Measurements from ENCODE around the gene PROM2.

The PROM2 gene

DNA sequence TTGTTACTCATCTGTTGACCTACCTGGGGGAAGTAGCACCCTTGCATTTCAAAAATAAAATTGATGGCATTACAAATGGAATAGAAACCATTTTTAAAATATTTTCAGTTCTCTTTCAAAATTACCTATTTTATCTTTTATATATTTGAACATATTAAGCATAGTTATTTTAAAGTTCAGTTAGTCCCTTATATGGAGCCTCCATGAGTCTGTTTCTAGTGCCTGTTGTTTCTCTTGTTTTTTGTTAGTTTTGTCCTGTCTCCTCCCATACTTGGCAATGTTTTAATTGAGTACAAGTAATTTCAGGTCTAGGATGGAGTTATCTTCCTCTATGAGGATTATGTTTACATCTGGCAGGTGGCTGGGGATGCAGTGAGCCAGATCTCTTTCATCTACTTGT, 17.0 kb downstream of the PROM2 start:
- ATAC-seq (no peak), DNase-seq (ENCODE audit: low spot score in 2 of 2) (no peak)
- Mint-ChIP-seq H3K27ac (no peak overlapping the region), H3K4me3 (no peak overlapping the region), H3K4me1 (no peaks in the 10 kb centered on the region), H3K9me3 (peaks cover 6% of the 10 kb centered on the region), H3K36me3 (no peaks in the 10 kb centered on the region)

DNA sequence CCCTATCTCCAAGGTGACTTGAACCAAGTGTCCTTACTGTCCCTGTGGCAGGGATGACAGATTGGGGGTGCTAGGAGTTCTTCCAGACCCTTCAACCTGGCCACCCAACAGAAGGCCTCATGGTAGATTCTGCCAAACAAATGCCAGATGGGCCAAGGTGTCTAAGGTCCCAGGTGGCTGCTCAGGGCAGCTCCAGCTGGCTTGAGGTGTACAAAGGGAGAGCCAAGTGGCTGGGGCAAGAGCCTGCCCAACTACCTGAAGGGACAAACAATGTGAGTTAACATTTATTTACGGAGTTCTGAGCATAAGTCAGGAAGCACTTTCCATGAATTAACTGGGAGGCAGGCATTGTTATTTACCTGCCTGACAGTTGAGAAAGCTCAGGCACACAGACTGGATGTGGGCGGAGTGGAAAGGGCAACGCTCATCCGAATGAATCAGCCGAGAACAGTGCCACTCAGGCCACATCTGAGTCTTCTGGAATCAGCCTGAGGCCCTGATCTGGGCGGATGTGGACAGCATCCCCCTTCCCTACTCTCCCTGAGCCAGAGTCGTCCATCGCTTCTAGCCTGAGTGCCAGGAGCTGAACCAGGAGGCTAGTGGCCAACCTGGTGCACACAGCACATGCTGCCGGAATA, 18.5 kb downstream of the PROM2 start:
- Mint-ChIP-seq H3K4me1 (no peaks in the 10 kb centered on the region), H3K36me3 (no peaks in the 10 kb centered on the region), H3K27ac (no peak overlapping the region), H3K9me3 (peaks cover 6% of the 10 kb centered on the region), H3K4me3 (no peak overlapping the region)
- no peak for ATAC-seq
- no peak for DNase-seq (ENCODE audit: low spot score in 2 of 2)

DNA sequence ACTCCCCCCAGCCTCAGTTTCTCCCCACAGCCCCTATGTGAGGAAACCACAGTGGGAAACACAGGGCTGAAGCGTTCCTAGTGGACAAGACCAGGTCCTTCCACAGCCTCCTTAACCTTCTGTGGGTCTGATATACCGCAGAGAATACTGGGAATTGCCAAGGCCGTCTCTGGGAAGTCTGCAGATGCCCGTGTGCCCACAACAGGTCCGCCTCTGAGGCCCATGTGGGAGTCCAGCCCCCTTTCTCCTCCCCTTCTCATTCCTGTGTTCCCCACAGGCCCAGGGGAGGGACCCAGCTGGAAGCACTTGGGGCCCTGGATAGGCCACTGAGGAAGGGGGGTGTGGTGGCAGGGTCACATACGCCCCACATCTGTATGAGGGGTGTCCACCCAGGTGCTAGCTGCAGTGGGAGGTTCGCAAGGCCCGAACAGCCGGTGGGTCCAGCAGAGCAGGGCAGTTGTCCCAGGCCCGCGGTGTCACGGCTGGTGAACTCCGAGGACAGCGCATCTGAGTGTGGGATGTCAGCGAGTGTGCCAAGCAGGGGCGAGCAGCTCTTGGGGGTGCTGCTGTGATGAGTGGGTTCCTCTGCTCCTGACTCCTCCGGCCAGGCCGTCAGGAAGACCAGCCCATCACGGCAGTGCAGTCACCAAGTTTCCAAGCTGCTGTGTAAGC, 20.5 kb downstream of the PROM2 start:
- ATAC-seq (no peak), DNase-seq (ENCODE audit: low spot score in 2 of 2) (no peak)
- Mint-ChIP-seq H3K9me3 (peaks cover 6% of the 10 kb centered on the region), H3K4me1 (no peaks in the 10 kb centered on the region), H3K27ac (no peak overlapping the region), H3K4me3 (no peak overlapping the region), H3K36me3 (no peaks in the 10 kb centered on the region)

DNA sequence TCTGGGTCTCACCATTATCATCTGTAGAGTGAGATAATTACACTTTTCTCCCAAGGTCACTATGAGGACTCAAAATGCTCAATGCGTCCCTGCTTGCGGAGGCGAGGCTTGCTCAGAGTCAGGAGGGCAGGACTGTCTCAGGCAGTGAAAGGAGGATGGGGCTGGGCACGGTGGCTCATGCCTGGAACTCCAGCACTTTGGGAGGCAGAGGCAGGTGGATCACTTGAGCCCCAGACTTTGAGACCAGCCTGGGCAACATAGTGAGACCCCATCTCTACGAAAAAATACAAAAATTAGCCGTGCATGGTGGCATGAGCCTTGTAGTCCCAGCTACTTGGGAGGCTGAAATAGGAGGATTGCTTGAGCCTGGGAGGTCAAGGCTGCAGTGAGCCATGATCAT, 21.1 kb downstream of the PROM2 start:
- Mint-ChIP-seq H3K27ac (no peak overlapping the region), H3K36me3 (no peaks in the 10 kb centered on the region), H3K9me3 (peaks cover 3% of the 10 kb centered on the region), H3K4me3 (no peak overlapping the region), H3K4me1 (no peaks in the 10 kb centered on the region)
- no peak for ATAC-seq
- no peak for DNase-seq (ENCODE audit: low spot score in 2 of 2)

DNA sequence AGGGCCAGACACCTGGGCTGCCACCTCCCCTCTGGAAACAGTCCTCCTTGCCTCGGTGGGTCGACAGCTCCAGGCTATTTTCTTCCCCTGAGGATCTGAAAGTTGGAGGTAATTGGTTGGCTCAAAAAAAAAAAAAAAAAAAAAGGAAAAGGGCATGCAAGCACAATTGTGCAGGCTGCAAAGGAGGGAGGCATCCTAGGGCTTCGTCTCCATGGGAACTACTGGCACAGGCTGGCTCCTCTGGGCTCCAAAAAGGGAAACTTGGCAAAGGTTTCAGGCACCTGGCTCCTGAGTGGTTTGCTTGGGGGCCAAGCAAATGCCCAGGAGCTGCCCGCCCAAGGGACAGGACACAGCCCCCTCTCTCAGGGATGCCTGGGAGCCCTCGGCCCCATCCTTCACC, 21.8 kb downstream of the PROM2 start:
- no peak overlapping the region for H3K4me3 Mint-ChIP-seq
- no peak for DNase-seq (ENCODE audit: low spot score in 2 of 2)
- H3K36me3 Mint-ChIP-seq, result no peaks in the 10 kb centered on the region
- H3K27ac Mint-ChIP-seq, result no peak overlapping the region
- no peak for ATAC-seq
- H3K4me1 Mint-ChIP-seq, result no peaks in the 10 kb centered on the region
- H3K9me3 Mint-ChIP-seq, result no peaks in the 10 kb centered on the region

DNA sequence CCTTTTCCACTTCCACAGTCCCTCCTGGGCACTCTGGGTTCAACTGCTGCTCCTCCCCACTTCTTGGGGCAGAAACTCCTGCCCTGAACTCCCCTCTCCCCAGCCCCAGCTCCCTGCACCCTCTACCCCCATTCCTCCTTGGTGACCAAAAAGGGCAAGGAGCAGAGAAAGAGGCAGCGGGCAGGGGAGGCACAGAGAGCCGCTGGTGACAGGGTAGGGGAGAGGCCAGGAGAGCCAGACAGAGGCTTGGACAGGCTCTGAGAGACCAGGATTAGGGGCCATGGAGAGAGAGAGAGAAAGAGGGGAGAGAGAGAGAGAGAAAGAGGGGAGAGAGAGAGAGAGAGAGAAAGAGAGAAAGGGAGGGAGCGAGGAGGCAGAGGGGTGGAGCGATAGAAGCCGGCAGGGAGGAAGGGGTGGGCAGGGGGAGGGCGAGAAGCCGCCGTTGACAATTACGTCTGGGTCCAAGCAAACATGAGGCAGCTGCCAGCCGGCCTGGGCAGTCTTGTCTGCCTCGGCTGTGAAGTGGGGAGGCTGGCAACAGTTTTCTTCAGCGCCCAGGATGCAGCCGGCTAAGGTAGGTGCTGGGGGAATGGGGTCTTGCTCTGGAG, 22.7 kb downstream of the PROM2 start, which contains the start of gene KCNIP3:
Gene KCNIP3 (plus strand): TSS at position 468 of the 608 bp plus-strand sequence. CDS start 92 bp downstream, at position 560.
- Mint-ChIP-seq H3K9me3 (no peaks in the 10 kb centered on the region), H3K4me3 (no peak within 1 kb of the TSS), H3K27ac (no peak within 1 kb of the TSS), H3K36me3 (no peaks in the 10 kb centered on the region), H3K4me1 (no peaks in the 10 kb centered on the region)
- DNase-seq (ENCODE audit: low spot score in 2 of 2), result no peak
- no peak for ATAC-seq

DNA sequence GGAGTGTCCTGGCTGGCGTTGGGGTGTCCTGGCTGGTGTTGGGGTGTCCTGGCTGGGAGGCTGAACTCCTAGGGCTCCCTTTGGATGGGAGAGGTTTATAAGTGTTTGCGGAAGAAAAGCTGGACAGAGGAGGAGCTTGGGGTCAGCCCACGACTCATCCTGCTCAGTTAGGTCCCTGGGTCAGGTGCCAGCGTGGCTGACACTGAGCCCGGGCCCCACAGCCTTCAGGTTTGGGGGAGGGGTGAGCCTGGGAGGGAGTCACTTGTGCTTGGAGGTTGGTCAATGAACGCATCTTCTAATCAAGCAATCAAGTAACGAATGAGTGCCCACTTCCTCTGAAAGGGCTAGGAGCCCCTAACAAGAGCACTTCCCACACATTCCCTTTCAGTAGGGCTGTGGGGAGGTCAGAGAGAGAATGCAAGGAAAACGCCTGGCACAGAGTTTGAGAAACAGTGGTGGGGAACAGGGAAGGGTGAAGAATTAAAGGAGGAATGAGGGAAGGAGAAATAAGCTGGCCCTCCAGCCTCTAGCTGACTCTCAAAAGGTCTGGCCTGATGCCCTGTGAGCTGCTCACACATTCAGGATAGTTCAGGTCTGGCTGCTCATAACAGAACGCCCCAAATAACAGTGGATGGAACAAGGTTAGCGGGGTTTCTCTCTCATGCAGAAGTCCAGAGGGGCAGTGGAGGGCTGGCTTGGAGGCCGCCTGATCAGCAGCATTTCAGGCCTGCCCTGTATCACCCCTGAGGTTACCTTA, 23.6 kb downstream of the PROM2 start:
- ATAC-seq (no peak), DNase-seq (ENCODE audit: low spot score in 2 of 2) (no peak)
- no peak overlapping the region for H3K4me3 Mint-ChIP-seq
- H3K9me3 Mint-ChIP-seq, result no peaks in the 10 kb centered on the region
- no peaks in the 10 kb centered on the region for H3K36me3 Mint-ChIP-seq
- no peak overlapping the region for H3K27ac Mint-ChIP-seq
- H3K4me1 Mint-ChIP-seq, result no peaks in the 10 kb centered on the region

DNA sequence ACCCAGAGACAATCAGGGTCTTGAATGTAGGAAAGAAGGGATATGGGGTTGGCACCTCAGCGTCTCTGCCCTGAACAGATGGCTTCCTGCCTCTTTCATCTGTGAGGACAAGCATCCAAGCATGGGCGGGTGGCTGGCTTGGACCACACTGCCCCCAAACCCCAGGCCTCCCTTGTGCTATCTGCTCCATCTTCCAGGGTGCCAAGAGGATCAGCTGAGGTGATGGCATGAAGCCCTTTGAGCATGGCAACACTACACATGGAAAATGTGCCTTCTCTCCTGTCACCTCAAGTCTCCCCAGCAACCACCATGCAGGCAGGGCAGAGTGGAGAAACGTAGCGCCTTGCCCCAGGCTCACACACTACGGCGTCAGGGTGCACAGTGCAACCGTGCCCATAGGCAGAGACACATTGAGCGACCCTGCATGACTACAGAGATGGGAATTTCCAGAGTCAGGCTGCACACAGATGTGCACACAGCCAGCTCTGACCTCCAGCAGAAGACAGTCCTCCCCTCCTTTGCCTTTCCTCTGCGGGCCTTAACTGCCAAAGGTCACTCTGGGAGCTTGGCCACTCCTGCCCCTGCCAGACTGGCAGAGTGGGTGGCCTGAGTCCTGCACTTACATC, 24.4 kb downstream of the PROM2 start:
- Mint-ChIP-seq H3K36me3 (no peaks in the 10 kb centered on the region), H3K4me1 (no peaks in the 10 kb centered on the region), H3K4me3 (no peak overlapping the region), H3K9me3 (no peaks in the 10 kb centered on the region), H3K27ac (no peak overlapping the region)
- no peak for ATAC-seq
- DNase-seq (ENCODE audit: low spot score in 2 of 2), result no peak

DNA sequence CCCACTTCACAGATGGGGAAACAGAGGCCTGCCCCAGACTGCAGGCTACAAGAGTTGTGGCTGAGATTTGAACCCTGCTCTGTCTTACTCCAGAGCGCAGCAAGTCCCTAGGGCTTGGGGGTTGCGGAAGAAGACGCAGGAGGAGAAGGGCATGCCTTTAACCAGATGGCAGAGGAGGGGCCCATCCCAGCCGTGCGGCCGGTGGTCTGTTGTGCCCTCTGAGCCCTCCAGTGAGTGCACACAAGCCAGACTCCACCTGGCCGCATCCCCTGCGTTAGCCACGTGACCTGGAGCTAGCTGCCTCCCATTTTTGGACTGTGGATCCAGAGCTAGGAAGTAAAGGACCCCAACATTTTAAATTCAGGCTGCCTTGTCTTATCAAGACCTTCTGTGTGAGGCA, 25.7 kb downstream of the PROM2 start:
- Mint-ChIP-seq H3K4me1 (no peaks in the 10 kb centered on the region), H3K36me3 (no peaks in the 10 kb centered on the region), H3K4me3 (no peak overlapping the region), H3K9me3 (no peaks in the 10 kb centered on the region), H3K27ac (no peak overlapping the region)
- no peak for ATAC-seq
- no peak for DNase-seq (ENCODE audit: low spot score in 2 of 2)

DNA sequence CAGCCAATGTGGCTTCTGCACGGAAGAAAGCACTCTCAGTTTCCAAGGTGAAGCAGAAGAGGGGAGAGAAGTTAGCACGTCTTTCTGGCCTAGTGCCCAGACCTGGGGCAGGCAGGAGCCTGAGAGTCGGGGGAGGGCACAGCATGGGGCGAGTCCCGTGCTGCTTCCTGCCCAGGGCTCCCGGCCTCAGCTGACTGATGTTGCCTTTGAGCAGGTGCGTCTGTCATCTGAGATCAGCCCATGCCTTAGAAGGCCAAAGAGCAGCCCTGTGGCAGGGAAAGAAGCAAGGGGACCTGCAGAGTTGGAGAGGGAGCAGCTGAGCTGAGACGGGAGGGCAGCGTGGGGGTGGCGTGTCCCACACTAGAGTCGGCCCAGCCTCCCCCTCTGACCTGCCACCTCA, 26.2 kb downstream of the PROM2 start:
- Mint-ChIP-seq H3K9me3 (no peaks in the 10 kb centered on the region), H3K4me1 (no peaks in the 10 kb centered on the region), H3K36me3 (no peaks in the 10 kb centered on the region), H3K4me3 (no peak overlapping the region), H3K27ac (no peak overlapping the region)
- DNase-seq (ENCODE audit: low spot score in 2 of 2), result no peak
- ATAC-seq, result no peak

DNA sequence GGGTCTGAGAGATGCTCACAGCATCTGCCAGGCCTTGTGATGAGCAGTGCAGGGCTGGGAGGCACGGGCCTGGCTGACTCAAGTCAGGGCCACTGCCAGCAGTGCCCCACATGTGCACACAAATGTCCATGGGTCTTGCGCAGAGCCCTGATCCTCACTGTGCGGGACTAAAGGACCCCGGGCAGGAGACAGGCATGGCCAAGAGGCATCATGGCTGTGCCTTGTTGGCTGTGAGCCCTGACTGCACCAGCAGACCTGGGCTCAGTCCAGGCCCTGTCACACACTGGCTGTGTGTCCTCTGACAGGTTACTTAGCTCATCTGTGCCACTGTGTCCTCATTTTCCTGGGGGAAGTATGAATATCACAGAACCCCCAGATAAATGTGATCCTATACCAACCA, 26.9 kb downstream of the PROM2 start:
- Mint-ChIP-seq H3K27ac (no peak overlapping the region), H3K4me1 (no peaks in the 10 kb centered on the region), H3K36me3 (no peaks in the 10 kb centered on the region), H3K4me3 (no peak overlapping the region), H3K9me3 (no peaks in the 10 kb centered on the region)
- ATAC-seq (no peak), DNase-seq (ENCODE audit: low spot score in 2 of 2) (no peak)

DNA sequence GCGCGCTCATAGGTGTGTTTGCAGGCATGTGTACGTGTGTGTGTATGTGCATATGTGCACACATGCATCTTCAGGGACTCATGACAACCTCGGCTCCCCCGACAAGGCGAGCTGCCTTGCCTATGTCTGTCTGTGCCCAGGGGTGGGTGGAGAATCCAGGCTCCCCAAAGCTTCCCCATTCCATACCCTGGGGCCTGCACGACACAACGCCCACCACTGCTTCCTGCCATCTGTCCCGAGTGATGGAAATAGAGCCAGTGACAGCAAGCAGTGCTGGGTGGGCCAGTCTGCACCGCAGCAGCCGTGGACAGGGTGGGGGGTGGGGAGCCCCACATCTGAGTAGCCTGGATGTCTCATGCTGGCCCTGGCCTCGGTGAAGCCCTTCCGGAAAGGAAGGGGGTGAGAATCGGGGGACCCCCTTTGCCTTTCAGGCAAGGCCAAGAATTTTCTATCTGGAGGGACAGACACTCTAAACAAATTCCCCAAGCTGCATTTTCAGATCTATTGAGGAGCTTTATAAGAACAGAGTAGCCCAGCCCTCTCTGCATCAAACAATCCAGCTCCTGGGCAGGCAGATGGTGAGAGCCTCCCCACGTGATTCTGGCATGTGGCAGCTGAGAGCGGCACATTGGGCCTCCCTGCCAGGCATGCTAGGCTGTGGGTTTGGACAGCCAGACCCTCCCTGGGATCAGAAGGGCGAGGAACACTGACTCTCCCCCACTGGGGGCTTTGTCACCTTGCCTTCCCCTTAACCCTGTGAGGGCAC, 27.8 kb downstream of the PROM2 start:
- H3K9me3 Mint-ChIP-seq, result no peaks in the 10 kb centered on the region
- H3K4me3 Mint-ChIP-seq, result no peak overlapping the region
- ATAC-seq, result no peak
- H3K27ac Mint-ChIP-seq, result no peak overlapping the region
- DNase-seq (ENCODE audit: low spot score in 2 of 2), result no peak
- no peaks in the 10 kb centered on the region for H3K4me1 Mint-ChIP-seq
- H3K36me3 Mint-ChIP-seq, result no peaks in the 10 kb centered on the region

DNA sequence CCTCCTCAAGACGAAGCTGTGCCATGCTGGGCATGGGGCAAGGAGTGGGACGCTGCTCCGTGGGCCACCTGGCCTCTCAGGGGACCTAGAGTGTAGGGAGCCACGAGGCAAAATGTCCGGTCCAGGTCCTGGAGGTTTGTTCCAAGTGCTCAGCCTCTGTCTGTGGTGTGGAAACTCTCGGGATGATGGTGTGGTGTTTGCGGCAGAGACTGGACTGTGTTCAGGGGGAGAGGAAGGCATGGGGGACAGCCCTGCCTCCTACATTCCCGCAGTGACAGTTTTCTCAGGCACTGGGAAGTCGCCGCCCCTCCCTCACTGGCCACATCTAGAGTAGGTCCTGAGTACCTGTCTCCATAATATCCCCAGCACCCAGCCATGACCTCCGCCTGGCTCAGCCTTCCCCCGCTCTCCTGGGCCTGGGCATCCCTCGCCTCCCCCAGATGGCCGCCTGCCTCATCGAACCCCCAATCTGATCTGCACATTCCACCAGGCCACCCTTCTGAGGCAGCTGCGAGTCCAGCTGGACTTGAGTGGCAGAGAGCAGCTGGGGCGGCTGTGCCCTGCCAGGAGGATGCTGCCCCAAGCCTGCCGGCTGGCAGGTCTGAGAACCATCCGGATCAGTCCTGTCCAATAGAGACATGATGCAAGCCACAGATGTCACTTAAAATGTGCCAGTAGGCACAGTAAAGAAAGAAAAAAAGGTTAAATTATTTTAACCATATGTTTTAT, 29.1 kb downstream of the PROM2 start:
- H3K4me1 Mint-ChIP-seq, result no peaks in the 10 kb centered on the region
- DNase-seq (ENCODE audit: low spot score in 2 of 2) (no peak), ATAC-seq (no peak)
- no peak overlapping the region for H3K27ac Mint-ChIP-seq
- no peak overlapping the region for H3K4me3 Mint-ChIP-seq
- H3K36me3 Mint-ChIP-seq, result no peaks in the 10 kb centered on the region
- H3K9me3 Mint-ChIP-seq, result no peaks in the 10 kb centered on the region

DNA sequence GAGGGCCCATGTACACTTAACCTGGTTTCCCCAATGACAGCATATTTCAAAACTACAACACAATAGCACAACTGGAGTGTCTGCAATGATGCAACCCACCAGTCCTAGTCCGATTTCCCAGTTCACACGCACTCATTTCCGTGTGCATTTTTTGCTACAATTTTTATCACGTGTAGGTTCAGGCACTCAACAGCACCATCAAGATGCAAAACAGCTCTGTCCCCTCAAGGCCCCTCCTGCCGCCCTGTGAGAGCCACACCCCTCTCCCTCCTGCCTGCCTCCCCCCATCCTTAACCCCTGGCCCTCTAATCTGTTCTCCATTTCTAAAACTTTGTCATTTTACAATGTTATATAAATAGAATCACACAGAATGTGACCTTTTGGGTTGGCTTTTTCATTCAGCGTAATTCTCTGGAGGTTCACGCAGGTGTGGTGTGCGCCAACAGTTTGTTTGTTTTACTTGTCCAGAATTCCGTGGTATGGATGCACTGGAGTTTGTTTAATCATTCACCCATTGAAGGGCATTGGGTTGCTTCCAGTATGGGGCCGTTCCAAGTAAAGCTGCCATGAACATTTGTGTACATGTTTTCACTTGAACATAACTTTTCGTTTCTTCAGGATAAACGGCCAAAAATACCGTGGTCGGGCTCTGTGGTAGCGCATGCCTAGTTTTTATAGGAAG, 31.3 kb downstream of the PROM2 start:
- H3K27ac Mint-ChIP-seq, result no peak overlapping the region
- no peak overlapping the region for H3K4me3 Mint-ChIP-seq
- H3K9me3 Mint-ChIP-seq, result no peaks in the 10 kb centered on the region
- ATAC-seq (no peak), DNase-seq (ENCODE audit: low spot score in 2 of 2) (no peak)
- no peaks in the 10 kb centered on the region for H3K36me3 Mint-ChIP-seq
- no peaks in the 10 kb centered on the region for H3K4me1 Mint-ChIP-seq
